Muscle of leg (tissue), 11 donors: ENCODE results near the gene NATD1. TPM values are rescaled to one million over a fixed set of nuclear protein-coding genes. Genes with fewer than 3 reads are reported as not detected.

Experiments used
- DNase-seq: peaks from one replicate; pipeline ENCODE4 v3.0.0; 2013
- H3K27ac ChIP-seq: one replicate; pipeline ENCODE4 v1.5.1; 2013; ENCODE audit warnings: mild to moderate bottlenecking, low read length, control low read depth
- H3K27me3 ChIP-seq: one replicate; pipeline ENCODE4 v1.6.1; 2013; ENCODE audit warnings: low read length; ENCODE audit not compliant: control insufficient read depth, insufficient read depth
- H3K36me3 ChIP-seq: one replicate; pipeline ENCODE4 v1.6.1; 2013; ENCODE audit warnings: low read length; ENCODE audit not compliant: control insufficient read depth, insufficient read depth
- H3K4me1 ChIP-seq: one replicate; pipeline ENCODE4 v1.6.1; 2013; ENCODE audit warnings: low read length; ENCODE audit not compliant: control insufficient read depth, insufficient read depth
- H3K4me3 ChIP-seq: one replicate; pipeline ENCODE4 v1.5.1; 2013; ENCODE audit warnings: low read length, control low read depth
- H3K9me3 ChIP-seq: replicated peaks from 2 replicates; pipeline ENCODE4 v1.6.1; 2013; ENCODE audit warnings: low read depth, low read length; ENCODE audit not compliant: control insufficient read depth
- WGBS: methylation state at CpG from one replicate; pipeline ENCODE4 v1.1.5; 2013; ENCODE audit warnings: missing lambda C conversion rate; ENCODE audit not compliant: insufficient coverage; 5-methylcytosine and 5-hydroxymethylcytosine counted together
- polyA plus RNA-seq, 8 donors: library from polyadenylated mRNA; unstranded; fragments of 120-200 nt; gene quantifications; one replicate each; pipeline versions ENCODE4 v1.2.1 to v1.2.3, GENCODE V29; 2013; ENCODE audit warnings: inconsistent platforms in 1 of 8, low replicate concordance in 1 of 8; ENCODE audit not compliant: insufficient read length in 8 of 8, insufficient read depth in 1 of 8
- total RNA-seq: library from RNA; stranded (reverse); fragments of 120-200 nt; gene quantifications from one replicate; pipeline ENCODE4 v1.2.4, GENCODE V29; 2013

NATD1 gene
- total and polyA plus RNA-seq, 9 donors = 8.7 to 17.2 (median 15.9) TPM

DNA sequence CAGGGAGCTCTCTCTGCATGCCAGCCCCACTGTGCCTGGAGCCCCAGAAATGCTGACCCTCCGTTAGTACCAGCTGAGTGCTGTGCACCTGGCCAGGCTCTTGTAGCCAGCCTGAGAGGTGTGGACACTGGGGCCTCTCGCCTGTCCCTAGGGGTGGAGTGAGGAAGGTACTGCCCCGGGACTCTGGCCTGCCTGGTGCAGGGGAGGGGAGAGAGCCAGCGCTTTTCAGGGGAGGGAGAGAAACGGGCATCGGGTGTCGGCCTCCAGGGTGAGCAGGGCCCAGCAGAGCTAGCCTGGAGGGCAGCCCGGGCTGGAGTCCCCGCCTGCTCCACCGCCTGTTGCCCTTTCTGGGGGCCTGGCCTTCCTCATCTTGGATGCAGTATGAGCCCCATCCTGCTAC is 44.4 kb upstream of the NATD1 start:
- peaks cover 36% of the 10 kb centered on the region for H3K36me3 ChIP-seq
- H3K27me3 ChIP-seq = no peaks in the 10 kb centered on the region
- no peak overlapping the region for H3K4me3 ChIP-seq
- peaks cover 17% of the 10 kb centered on the region for H3K9me3 ChIP-seq
- H3K27ac ChIP-seq = no peak overlapping the region
- H3K4me1 ChIP-seq = peaks cover 39% of the 10 kb centered on the region
- no peak for DNase-seq
- 48% methylated on average over 10 of the region's 10 CpGs for WGBS

DNA sequence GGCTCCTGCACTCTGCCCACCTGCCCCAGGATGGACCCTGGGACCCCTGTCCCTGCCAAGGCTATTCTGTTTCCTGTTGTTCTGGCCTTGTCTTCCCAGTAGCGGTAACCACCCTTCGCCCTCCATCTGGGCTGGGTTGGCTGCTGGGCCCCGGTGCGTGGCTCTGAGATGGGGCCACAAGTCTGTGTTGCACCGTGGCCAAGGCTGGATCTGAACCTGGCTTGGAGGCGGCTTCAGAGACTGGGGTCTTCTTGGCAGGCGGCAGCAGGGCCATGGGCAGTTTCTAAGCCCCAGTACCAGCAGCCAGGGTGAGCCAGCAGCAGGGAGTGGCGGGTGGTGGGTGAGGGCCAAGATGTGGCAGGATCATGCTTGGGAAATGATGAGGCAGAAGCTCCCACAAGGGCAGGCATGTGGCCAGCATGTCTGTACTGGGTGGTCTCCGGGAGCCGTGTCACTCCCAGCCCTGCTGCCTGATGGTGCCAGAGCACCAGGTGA is 43.9 kb upstream of the NATD1 start:
- no peak overlapping the region for H3K4me3 ChIP-seq
- 69% methylated on average over 10 of the region's 10 CpGs for WGBS
- peaks cover 31% of the 10 kb centered on the region for H3K36me3 ChIP-seq
- no peaks in the 10 kb centered on the region for H3K27me3 ChIP-seq
- no peak overlapping the region for H3K27ac ChIP-seq
- peaks cover 39% of the 10 kb centered on the region for H3K4me1 ChIP-seq
- H3K9me3 ChIP-seq = peaks cover 17% of the 10 kb centered on the region
- no peak for DNase-seq

DNA sequence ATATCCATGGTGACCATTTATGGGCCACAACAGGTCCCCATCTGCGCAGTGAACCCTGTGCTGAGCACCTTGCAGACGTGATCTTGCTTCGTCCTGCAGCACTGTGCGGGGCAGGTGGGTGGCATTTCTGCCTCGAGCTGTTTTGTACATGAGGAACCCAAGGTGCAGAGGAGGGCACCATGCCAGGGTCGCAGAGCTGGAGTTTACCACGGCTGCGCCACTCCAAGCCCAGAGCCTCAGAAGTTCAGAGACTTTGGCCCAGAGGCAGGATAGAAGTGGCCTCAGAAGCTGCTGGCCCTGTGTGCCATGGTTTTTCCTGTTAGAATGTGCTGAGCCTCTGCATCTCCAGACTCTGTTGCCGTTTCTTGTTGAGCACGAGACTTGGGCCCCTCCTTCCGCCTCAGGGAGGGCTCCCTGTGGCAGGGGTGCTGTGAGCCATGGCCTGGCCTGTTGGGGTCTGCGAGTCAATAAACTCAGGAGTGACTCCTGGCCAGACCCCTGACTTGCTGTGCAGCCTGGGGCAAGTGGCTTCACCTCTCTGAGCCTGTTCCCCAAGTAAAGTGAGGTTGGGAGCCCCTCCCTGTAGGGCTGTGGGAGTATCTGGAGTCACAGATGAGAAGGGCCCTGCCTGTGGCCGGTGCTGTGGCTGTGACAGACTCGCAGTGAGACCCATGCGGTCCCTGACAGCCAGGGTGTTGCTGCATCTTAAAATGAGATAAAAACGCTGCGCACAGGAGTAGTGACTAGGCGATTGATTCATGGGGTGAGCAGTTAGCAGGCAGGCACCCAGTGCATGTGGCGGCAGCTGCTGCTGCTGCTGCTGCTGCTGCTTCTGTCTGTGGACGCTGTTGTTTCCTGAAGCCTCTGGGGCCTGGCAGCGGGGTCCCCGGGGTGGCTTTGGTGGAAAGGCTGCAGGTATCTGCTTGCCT is 43.2 kb upstream of the NATD1 start:
- 66% methylated on average over 22 of the region's 22 CpGs for WGBS
- Histone ChIP-seq H3K4me3 (no peak overlapping the region), H3K9me3 (peaks cover 17% of the 10 kb centered on the region), H3K27me3 (no peaks in the 10 kb centered on the region), H3K4me1 (peaks cover 44% of the 10 kb centered on the region), H3K27ac (no peak overlapping the region), H3K36me3 (peaks cover 29% of the 10 kb centered on the region)
- no peak for DNase-seq

DNA sequence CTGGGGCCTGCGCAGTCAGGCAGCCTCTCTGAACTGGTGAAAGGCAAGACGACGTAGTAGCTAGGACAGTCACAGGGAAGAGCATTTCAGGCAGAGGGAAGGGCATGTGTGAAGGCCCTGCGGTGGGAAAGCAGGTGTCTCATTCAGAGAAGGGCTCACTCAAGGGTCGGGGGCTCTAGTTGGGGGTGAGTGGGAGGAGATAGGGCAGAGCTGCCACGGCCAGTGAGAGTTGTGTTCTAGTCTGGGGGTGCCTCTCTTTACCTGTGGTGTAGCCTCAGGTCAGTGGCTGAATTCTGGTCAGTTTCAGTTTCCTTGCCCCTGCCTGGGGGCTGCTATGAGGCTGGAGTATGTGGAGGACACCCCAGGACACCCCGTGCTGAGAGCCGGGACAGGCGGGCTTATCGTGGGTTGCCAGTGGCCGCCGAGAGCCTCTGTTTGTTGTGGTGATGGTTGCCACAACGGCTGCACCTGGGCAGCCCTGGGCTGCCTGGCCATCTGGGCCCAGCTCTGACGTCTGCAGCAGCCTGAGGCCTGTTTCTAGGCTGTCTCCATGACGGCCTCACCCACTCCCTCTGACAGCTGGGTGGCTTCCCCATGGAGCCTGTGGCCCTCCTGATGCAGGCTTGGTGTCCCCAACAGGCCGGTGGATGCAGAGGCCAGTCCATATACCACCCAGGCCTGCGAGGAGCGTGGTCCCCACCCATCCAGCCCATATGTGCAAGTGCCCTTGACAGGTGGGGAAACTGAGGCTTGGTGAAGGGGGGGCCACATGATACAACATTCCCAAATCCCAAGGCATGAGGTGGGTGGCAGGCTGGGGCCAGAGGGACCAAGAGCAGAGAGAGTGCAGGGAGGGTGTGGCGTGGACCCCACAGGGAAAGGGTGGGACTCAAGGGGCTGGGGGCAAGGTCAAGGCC is 42.1 kb upstream of the NATD1 start:
- WGBS = 69% methylated on average over 16 of the region's 19 CpGs
- H3K27ac ChIP-seq = peak overlapping the region; percentile 60
- peak; percentile 74 for DNase-seq
- peaks cover 15% of the 10 kb centered on the region for H3K9me3 ChIP-seq
- no peak overlapping the region for H3K4me3 ChIP-seq
- no peaks in the 10 kb centered on the region for H3K27me3 ChIP-seq
- peaks cover 48% of the 10 kb centered on the region for H3K4me1 ChIP-seq
- H3K36me3 ChIP-seq = peaks cover 24% of the 10 kb centered on the region

DNA sequence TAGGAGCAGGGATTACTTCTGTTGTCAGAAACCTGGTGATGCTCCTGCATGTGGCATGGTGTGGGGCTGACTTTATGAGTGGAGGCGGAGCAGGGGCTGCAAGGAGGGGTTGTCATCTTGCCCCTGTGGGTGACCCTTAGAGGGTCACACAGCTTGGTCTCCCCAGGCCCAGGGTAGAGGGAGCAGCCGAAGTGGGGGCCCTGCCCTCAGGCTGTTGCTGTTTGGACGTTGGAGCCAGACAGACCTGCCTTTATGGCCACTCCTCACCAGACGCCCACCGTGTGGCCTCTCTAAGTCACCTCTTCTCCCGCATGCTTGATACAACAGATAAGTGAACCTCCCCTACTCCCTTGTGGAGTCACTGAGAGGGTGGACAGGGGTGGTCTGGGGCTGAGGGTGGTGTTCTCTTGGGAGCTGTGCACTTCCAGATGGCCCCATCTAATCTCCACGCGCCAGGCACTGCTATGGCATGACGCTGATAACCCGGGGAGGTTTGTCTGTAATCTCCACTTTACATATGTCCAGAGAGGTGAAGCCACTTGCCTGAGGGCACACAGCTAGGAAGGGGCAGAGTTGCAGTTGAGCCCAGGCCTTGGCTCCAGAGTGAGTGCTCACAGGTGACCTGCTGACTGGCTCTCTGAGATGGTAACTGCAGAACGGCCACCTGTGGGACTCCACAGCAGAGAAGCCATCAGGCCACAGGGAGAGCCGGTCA is 41.3 kb upstream of the NATD1 start:
- 64% methylated on average over 8 of the region's 12 CpGs for WGBS
- DNase-seq = no peak

DNA sequence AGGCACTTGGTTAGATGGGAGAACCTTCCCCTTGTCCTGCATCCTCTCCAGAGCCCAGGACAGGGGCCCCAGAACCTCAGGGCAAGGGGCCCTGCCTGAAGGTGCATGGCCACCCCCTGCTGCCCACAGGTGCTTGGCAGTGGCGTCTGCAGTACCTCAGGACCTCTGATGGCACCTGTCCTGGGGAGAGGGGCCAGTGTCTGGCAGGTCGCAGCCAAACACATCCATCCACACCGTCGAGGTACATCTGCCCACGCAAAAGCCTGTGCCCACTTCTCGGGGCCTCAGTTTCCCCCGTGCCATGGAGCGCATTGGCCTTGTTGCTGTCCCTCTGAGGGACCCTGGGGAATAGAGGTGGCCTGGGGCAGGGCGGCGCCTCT is 40.6 kb upstream of the NATD1 start:
- H3K27ac ChIP-seq = no peak overlapping the region
- DNase-seq = no peak
- WGBS = 53% methylated on average over 10 of the region's 10 CpGs
- no peak overlapping the region for H3K4me3 ChIP-seq
- H3K27me3 ChIP-seq = no peaks in the 10 kb centered on the region
- peaks cover 16% of the 10 kb centered on the region for H3K36me3 ChIP-seq
- peaks cover 63% of the 10 kb centered on the region for H3K4me1 ChIP-seq
- peaks cover 15% of the 10 kb centered on the region for H3K9me3 ChIP-seq

More for the DNA sequence above, 41.3 kb upstream of the NATD1 start:
- Histone ChIP-seq H3K27me3 (no peaks in the 10 kb centered on the region), H3K4me3 (no peak overlapping the region), H3K36me3 (peaks cover 20% of the 10 kb centered on the region), H3K9me3 (peaks cover 15% of the 10 kb centered on the region), H3K4me1 (peaks cover 56% of the 10 kb centered on the region), H3K27ac (peak overlapping the region; percentile 60)

DNA sequence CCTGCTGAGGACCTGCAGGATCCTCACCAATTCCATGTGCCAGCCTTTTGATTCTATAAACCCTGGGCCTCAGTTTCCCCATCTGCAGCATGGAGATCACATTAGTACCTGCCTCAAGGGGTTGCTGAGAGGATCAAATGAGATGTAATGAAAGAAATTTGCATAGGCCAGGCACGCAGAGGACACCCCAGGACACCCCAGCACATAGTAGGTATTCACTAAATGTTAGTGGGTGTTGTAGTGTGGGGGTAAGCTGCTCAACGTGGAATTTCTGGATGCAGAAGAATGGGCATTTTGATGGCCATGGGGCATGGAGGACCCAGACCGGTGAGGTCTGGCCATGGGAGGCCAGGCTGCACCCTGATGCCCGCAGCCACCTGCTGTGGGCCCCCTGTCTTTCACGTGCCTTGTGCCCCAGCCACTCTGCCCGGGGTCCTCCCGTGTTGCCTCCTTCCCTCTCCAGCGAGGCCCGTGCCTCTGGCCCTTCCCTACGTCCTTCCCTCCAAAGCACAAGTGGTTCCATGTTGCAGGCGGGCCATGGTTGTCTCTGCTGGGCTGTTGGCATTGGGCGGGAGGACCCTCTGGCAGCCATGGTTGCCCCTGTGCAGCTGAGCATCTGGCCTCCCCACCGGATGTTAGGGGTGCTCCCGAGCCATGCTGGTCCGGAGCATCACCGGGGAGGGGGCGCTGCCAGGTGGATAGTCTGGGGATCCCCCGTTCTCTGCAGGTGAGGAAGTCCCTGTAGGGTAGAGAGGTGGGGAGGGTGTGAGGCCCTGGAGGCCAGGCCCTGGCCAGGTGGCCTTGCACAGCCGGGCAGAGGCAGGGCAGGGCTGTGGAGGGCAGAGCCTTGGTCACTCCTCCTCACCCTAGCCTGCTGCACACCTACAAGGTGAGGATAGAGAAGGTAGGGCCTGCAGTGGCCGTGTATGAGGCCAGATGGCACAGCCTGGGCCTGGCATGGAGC is 39.9 kb upstream of the NATD1 start:
- Histone ChIP-seq H3K9me3 (peaks cover 10% of the 10 kb centered on the region), H3K4me3 (no peak overlapping the region), H3K4me1 (peaks cover 70% of the 10 kb centered on the region), H3K36me3 (peaks cover 16% of the 10 kb centered on the region), H3K27ac (no peak overlapping the region), H3K27me3 (no peaks in the 10 kb centered on the region)
- DNase-seq = no peak
- 82% methylated on average over 18 of the region's 20 CpGs for WGBS

DNA sequence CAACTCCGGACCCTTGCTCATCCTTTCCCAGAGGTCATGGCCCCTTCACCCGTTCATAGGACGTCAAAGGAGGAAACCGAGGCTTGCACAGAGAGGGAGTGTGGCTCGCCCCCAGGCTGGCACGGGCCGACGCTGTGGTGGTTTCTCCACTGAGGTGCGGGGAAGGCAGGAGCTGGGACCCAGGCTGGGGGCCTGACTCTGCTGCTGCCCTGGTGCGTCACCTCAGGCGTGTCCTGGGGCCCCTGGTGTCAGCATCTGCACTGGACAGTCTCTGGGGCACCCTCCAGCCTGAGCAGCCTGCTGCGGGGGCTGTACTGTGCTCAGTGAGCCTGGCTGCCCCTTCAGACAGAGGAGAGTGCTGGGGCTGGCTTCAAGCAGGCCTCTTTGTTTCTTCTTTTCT is 38.7 kb upstream of the NATD1 start:
- no peak for DNase-seq
- no peaks in the 10 kb centered on the region for H3K27me3 ChIP-seq
- 63% methylated on average over 12 of the region's 12 CpGs for WGBS
- no peak overlapping the region for H3K27ac ChIP-seq
- no peak overlapping the region for H3K4me3 ChIP-seq
- H3K36me3 ChIP-seq = peaks cover 16% of the 10 kb centered on the region
- H3K9me3 ChIP-seq = peaks cover 9% of the 10 kb centered on the region
- peaks cover 72% of the 10 kb centered on the region for H3K4me1 ChIP-seq

DNA sequence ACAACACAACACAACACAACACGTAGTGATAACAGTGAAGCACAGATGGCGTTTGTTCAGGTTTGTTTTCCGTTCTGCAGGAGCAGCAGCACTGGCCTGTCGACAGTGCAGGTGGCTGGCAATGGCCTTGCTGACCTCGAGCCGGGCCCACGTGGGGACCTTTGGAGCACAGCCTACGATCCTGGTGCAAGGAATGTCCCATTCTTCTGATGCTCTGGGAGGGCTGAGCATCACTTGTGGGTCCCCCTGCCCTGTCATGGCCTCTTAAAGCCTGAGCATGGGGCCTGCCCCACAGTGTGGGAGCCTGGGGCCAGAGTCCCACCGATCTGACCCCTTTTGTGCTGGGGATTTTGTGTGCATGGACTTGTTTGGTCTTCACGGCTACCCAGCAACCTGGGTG is 38.1 kb upstream of the NATD1 start:
- H3K36me3 ChIP-seq = peaks cover 16% of the 10 kb centered on the region
- no peak overlapping the region for H3K4me3 ChIP-seq
- no peak for DNase-seq
- H3K27me3 ChIP-seq = no peaks in the 10 kb centered on the region
- H3K9me3 ChIP-seq = peaks cover 9% of the 10 kb centered on the region
- 66% methylated on average over 10 of the region's 10 CpGs for WGBS
- H3K27ac ChIP-seq = no peak overlapping the region
- H3K4me1 ChIP-seq = peaks cover 72% of the 10 kb centered on the region
